NCI-H226 (cell line): ENCODE results near the gene EPN3.

ENCODE experiments used
- DNase-seq: peaks from one replicate; pipeline ENCODE4 v3.0.0-alpha.2; 2015

The EPN3 gene

DNA sequence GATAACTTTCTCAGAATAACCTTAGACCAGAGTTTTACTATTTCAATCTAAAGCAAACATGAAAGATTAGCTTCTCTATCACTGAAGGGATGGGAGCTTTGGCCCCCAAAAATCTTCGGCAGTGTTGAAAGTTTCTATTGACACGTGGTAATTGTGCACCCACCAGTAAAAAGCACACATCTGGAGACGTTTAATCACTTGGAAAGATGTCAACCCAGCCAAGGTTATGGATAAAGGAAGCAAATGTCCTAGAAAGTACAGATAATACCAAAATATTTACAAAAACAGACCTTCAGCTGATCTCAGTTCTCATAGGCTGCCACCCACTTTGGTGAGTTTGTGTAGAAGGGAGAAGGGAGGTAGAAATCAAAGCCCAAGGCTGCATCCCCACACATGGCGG is 19.0 kb upstream of the EPN3 start:
- no peak for DNase-seq

DNA sequence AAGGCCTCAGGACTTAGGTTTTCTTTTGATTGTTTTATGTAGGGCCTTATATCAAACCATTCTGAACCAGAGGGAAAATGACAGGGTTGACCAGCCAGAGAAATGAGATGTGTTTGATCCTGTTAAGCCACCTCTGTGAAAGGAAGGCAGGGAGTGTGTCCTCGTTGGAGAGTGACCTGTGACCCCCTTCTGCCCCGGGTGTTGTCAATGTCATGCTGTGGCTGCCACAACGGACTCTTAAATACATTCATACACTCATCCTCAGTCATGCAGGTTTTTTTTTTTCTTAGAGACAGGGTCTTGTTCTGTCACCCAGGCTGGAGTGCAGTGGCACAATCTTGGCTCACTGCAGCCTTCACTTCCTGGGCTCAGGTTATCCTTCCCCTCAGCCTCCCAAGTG is 18.1 kb upstream of the EPN3 start:
- DNase-seq, result no peak

DNA sequence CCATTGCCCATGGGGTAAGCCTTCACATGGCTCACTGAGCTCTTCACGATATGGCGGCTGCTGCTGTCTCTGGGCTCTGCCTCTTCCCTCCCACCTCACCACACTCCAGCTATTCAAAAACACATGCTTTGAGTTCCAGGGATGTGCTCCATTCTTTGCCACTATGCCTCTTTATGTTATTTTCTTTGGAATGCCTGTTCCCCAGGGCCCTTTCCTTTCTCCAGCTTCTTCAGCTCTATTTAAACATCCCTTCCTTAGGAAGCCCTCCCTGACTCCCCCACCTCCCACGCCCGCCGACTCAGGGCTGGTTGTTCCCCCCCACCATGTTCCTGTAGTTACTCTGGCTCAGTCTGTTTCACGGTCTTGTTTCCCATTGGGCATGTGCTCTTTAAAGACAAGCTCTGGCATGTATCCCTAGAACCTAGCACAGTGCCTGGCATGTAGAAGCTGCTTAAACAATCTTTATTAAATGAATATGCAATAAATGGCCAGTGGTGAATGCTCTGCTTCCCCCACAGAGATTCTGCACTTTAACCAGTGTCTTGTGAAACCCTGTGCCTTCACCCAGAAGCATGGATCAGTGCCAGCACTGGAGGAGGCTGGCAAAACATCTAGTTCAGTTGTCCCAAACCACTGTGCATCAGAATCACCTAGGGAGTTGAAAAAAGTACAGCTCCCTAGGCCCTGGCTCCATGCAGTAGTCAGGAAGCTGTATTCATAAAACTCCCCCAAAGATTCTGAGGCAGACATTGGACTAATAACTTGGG is 17.4 kb upstream of the EPN3 start:
- peak; percentile 61 for DNase-seq

DNA sequence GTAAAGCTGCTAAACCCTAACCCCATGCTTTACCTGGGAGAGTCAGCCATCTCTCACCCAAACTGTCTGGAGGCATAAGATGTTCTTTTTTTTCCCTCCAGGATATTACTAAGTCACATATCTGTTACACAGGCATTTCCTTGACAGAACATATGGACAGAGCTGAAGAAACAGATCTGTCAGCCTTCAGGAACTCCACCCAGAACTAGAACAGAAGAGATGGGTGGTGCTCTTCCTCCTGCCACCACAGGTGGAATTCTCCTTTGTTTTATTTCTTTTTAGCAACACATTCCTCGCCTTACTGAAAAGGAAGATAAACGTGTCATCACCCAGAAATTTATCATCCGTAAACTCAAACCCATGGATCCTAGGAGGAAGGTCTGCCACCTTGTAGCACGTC is 15.5 kb upstream of the EPN3 start:
- no peak for DNase-seq

DNA sequence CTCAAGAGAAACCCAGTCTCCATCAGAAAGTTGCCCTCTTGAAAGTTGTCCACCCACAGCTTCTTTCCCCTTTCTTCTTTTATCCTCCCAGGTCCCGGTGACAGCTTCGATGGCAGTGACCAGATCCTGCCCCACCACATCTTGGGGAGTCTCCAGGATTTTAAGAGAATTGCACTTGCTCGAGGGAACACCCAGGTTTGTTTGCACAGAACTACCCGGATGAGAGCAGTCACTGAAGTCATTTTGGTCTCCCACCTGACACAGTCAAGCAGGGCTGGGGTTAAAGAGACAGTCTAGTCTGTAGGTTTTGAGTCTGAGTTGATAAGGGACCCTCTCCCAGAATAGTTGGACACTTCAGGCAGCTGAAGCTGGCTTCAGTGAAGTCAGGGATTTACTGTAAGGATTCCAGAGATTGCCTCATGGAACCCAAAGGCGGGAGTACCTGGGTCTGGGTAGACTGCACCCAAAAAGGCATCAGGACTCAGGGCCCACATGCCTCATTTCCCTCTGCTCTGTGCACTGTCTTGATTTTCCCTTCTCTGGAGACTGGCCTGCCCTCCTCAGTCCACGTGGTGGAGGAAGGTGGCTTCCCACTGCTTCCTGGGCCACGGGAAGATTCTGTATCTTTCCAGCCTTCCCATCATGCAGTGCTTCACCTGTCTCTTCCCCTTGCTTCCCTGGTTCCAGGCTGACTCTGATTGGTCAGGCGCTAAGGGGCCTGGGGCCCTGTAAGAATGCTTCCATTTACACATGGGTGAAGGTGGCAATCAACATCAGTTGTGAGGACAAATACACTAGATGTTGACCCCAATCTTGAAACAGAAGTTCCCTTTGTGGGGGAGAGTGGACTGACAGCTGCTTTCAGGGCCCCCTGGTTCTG is 14.8 kb upstream of the EPN3 start:
- DNase-seq, result no peak

DNA sequence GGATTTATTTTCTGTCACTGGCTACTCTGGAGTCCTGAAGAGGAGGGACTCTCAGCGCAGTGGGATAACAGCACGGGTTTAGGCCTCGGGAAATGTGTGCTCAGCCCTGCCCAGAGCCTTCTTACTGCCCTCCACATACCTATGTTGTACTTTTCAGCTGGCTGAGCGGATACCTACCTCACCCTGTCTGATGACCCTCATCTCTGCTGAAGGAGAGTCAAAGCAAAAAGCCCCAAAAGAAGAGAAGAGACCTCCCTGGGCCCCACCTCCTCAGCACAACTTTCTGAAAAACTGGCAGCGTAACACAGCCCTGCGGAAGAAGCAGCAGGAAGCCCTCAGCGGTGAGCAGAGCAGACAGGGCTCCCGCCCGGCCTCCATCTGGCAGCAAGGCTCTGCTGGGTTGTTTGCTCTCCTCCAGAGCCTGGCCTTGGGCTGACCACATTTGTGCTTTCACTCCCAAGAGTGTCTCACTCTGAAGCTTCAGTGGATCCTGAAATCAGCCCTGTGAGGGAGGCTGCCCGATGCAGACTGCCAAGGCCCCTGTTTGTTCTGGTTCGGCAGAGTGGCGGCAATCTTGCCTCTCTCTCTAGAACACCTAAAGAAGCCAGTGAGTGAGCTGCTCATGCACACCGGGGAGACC is 14.0 kb upstream of the EPN3 start:
- DNase-seq, result no peak

DNA sequence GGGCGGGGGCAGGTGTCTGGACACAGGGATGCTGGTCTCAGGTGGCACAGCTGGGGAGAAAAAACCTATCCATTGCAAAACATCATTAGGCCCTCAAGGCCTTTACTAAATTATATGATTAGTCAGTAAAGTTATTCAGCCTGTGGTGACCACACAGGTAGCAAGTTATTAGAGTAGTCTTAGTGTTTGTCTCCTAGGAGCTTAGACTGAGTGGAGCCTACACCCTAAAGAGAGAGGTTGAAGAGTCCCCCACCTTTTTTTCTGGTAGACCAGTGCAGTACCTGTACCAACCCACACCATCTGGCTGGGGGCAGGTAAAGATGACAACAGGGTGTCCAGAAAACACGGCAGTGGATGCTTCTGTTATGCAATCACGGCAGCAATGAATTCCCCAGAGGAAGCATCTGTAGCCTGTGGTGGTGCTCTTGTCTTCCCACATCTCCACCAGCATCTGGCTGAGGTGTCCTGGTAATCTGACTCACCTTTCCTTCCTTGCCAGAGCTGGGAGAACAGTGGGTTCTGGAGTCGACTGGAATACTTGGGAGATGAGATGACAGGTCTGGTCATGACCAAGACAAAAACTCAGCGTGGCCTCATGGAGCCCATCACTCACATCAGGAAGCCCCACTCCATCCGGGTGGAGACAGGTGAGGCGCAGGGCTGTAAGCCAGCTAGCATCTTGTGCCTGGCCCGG is 13.2 kb upstream of the EPN3 start:
- DNase-seq, result peak; percentile 50

DNA sequence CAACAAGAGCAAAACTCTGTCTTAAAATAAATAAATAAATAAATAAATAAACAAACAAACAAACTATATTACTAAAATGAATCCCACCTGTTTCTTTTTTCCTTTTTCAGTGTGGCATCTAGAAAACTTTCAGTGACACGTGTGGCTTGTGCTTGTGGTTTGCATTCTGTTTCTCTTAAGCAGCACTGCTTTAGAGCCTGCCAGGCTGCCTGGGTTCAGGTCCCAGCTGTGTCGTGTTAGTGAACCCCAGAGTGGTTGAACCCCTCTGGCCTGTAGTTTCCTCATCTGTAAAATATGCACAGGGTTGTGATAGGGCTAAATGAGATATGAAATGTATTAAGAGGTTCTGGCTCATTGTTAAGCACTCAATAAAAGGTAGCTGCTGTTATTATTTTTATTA is 12.1 kb upstream of the EPN3 start:
- no peak for DNase-seq

DNA sequence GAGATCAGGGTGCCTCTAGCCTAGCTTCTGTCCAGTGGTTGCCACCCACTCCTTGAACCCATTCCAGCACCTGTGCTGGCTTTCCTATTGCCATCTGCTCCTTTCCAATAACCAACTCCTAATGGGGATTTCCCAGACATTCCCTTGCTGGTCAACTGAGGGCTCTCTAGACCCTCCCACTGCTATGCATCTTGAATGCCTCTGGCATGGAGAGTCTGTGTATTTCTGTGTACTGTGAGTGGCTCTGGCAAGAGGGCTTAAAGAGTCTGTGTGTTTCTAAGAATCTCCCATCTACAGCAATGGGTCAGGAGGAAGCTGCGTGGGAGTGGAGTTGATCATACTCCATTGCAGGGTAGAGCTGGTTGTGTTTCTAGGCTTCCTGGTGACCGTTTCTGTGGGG is 11.0 kb upstream of the EPN3 start:
- no peak for DNase-seq

DNA sequence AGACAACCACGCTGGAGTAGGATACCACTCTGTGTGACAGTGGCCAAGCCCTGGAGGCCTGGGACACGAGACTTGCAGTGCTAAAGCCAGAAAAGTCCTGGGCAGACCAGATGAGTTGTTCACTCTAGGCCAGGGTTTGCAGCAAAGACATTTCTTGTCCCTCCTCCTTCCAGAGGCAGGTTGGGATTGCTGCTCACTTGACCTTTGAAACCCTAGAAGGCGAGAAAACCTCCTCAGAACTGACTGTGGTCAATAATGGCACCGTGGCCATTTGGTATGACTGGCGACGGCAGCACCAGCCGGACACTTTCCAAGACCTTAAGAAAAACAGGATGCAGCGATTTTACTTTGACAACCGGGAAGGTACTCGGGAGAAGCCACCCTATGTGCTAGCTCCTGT is 9.8 kb upstream of the EPN3 start:
- DNase-seq, result no peak

DNA sequence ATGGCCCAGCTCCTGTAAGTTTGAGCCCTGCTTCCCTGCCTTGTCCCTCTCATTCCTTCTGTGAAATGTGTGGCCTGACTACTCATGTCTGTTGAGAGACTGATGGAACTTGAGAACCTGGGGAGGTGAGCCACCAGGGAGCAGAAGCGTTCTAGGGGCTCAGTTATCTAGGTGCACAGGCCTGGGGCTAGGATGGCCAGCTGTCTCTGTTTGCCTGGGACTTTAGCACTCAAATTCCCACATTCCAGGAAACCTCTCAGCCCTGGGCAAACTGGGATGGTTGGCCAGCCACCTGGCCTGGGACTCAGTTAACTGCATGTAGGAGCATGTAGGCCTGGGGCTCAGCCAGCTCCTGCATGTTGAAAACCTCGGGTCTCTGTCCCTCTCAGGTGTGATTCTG is 9.3 kb upstream of the EPN3 start:
- DNase-seq, result no peak

DNA sequence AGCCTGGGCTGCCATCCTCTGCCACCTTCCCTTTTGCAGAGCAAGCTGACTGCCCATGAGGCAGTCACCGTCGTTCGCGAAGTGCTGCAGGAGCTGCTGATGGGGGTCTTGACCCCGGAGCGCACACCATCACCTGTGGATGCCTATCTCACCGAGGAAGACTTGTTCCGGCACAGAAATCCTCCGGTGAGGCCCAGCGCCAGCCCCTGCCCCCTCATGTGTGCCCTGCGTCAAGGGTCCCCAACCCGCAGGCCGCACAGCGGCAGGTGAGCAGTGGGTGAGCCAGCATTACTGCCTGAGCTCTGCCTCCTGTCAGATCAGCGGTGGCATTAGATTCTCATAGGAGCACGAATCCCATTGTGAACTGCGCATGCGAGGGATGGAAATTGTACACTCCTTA is 7.7 kb upstream of the EPN3 start:
- DNase-seq, result no peak

DNA sequence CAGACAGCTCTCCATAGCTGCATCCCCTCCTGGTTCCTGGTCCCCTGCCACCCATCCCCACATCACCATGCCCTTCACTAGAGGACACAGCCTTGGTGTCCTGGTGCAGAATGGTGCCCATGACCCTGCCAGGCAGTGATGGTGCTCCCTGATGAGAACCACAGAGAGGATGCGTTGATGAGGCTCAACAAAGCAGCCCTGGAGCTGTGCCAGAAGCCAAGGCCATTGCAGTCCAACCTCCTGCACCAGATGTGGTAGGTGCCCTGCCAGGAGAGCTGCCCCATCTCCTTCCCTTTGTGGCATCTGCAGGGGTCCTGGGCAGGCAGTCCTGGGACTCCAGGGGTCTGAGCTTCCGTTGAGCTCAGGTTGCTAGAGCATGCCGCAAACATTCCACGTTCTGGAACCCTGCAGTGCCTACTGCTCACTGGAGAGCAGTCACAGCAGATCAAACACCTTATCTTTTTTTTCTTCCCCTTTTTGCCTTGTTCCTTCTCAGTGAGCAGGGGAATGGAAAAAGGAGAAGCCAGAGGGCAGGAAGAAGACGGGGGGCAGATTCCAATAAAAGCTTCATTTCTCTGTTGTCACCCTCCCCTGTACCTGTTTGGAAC is 5.3 kb upstream of the EPN3 start:
- no peak for DNase-seq

DNA sequence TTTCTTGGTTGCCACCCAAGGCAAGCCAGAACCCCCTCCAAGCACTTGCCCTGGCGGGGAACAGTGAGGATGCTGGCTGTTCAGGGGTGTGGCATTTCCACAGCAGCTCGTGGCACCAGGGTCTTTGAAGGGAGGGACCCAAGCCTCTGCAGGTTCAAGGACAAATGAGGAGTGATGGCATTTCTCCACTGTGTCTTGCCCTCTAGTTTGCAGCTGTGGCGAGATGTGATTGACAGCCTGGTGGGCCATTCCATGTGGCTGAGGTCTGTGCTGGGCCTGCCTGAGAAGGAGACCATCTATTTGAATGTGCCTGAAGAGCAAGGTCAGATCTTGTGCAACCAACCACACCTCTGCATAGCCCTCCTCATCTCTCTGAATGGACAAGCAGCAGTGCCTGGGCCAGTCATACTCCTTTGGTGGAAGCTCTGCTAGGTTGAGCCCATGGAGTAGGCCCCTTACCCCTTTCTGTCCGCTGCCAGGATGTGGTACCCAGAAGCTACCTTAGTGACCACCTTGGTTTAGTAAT is 4.5 kb upstream of the EPN3 start:
- DNase-seq, result no peak

DNA sequence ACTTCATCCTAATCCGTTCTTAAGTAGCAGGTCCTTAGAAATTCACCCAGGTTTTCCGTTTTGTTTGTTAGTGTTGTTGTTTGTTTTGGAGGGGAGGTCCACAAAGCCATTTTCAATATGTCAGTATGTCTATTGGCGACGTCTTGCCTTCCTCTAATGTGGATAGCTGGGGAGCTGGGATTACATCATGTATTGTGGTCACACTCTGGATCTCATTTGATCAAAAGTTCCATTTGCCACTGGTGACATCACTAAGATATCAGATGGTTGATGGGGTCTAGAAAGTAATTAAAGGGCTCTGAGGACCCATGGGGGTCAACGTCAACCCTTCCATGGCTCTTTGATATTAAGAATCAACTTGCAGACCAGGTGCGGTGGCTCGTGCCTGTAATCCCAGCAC is 2.7 kb upstream of the EPN3 start:
- DNase-seq, result no peak

DNA sequence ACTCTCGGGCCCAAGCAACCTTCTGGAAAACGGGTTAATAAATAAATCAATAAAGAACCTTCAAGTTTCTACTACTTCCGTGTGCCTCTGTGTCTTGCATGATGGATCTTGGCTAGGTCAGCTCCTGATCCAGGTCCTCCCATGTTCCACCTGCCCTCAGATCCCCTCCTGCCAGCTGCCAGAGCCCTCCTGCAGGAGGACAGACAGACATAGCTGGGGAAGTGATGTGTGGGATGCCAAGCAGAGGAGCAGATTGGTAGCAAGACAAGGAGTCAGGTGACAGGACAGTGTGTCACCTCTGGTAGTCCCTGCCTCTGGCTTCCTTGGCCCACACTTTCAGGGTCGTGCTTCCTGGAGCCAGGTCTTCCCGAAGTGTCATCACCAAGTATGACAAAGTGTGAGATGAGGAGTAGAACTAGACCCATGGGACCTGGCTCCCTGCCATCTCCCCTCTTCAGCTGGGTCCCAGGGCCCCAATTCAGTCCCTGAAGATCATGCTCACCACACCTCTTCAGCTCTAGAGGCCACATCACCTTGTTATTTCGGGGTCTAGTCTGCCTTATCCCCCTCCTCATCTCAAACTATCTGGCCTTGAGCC is 1.0 kb upstream of the EPN3 start:
- no peak for DNase-seq

DNA sequence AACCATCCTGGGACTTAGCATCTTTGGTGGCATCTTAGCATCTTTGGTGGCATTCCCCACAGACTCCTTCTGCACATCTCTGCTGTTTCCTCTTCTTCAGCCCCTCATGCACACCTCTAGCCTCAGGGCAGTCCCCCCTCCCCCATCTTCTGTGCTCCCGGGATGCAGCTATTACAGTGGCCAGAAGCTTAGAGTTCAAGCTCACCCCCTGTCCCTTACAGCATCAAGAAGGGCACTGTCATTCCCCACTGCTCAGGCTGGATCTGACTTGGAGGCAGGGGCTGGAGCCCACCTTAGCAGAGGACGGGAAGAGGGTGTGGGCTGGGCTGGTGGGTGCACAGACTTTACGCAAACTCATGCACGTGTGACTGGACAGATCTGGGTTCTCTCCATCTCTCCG is 650 bp downstream of the EPN3 start:
- DNase-seq, result no peak

DNA sequence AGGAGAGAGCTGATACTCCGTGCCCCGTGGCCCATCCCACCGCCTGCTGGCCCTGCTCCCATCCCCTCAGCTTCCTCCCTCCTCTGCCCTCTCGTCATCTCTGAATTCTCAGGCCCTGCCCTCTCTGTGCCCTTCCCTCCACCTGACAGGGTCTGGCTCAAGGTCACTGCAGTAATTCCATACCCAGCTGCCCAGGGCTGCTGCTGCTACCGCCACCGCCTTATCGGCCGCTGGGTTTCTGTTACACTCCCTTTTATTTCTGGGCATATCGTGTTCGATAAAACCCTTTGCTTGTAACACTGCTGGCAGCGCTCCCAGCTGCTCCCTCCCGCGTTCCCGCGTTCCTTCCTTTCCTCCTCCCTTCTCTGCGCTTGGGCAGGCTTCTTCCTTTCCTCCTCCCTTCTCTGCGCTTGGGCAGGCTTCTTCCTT is 1.2 kb downstream of the EPN3 start:
- peak; percentile 70 for DNase-seq

DNA sequence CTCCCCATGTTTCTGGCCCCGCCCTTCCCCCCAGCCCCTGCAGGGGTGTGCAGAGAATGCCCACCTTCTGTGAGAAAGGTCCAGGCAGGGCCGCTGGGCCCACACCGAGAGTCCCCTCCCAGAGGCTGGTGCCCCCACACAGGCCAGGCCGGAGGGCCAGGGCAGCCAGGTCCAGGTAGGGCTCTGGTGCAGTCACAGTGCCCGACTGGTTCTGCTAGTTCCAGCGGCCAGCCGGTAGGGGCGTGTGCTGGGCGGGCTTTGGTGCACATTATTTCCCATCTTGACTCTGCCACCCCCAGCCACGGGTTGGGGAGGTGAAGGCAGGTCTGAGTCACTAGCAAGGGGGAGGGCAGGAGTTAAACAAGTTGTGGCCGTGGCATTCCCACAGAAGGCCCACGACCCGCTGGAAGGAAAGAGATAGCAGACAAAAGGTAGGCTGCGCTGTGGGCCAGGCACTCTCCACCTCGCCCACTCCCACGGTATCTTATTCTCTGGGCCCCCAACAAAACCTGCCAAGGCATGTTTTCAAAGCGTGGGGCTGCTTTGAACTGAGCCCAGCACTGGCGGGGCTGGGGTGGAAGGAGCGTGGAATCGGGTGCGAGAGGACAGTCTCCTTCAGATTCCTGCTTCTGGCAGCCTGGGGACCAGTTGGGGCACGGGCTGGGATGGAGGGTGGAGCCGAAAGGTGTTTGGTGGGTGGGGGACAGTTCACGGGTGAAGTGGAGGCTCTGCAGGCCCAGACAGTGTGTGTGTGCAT is 1.9 kb downstream of the EPN3 start:
- no peak for DNase-seq

DNA sequence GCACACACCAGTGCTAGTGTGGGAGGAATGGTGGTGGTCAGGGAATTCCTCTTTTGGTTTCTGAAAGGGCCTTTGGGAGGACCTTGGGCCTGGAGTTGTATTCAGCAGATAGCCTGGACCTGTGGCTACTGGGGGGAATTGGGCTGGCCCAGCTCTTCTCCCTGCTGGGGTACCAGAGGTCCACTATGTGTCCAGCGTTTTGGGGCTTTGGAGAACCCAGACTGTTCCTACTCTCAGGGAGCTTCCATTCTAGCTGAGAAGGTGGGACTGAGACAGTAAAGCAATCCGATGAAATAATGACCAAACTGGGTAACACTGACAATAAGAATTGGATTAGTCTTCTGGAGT is 2.4 kb downstream of the EPN3 start:
- DNase-seq, result no peak

DNA sequence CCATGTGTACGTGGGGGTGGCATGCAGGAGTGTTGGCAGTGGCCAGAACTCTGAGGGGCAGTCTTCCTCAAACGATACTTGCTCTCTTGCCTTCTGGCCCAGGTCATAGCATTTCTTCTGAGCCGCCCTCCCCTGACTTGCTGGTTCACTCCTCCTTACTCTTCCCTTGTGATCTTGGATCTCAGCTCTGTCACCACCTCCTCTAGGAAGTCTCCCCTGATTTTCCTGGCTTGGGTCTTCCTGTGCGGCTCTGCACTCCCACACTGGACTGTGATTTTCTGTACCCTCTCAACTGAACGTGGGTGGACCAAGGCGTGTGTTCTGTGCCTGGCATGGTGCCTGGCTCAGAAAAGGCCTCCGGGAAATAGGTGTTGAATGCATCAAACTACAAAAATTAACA is 2.9 kb downstream of the EPN3 start:
- DNase-seq, result no peak
